GM12878 (cell line): ENCODE data around the gene BPI. TPM values are rescaled to one million over a fixed set of nuclear protein-coding genes. Genes with fewer than 3 reads are reported as not detected.

ENCODE experiments used
- CTCF ChIP-seq, 3 experiments: IDR thresholded peaks in 2 of 3; conservative IDR thresholded peaks in 1 of 3; 2 replicates each; pipeline ENCODE4 v1.5.1; 2011; ENCODE audit warnings: low read depth in 3 of 3, low read length in 3 of 3, mild to moderate bottlenecking in 3 of 3, control low read depth in 2 of 3, moderate library complexity in 2 of 3, inconsistent platforms in 1 of 3, mixed read lengths in 1 of 3; ENCODE audit not compliant: control insufficient read depth in 2 of 3, insufficient read depth in 1 of 3; ENCODE audit errors: extremely low read depth in 1 of 3
- HDAC6 ChIP-seq: fragments of 200-600 bp; sonication (generic); IDR thresholded peaks from one replicate; pipeline ENCODE4 v1.8.0; 2017; ENCODE audit warnings: antibody characterized with exemption; ENCODE audit not compliant: unreplicated experiment
- KLF5 ChIP-seq: fragments of 450-650 bp; IDR thresholded peaks from 2 replicates; pipeline ENCODE4 v1.6.1; 2014; ENCODE audit warnings: mild to moderate bottlenecking; ENCODE audit not compliant: partially characterized antibody
- POLR2AphosphoS2 ChIP-seq: IDR thresholded peaks from 2 replicates; pipeline ENCODE4 v1.6.1; 2011; ENCODE audit warnings: low read depth, mild to moderate bottlenecking, low read length, improper control_type of control experiment, moderate library complexity
- RAD51 ChIP-seq: fragments of 450-650 bp; IDR thresholded peaks from 2 replicates; pipeline ENCODE4 v1.6.1; 2016; ENCODE audit warnings: moderate library complexity, mild to moderate bottlenecking, inconsistent platforms
- SKIL ChIP-seq: fragments of 450-650 bp; IDR thresholded peaks from 2 replicates; pipeline ENCODE4 v1.6.1; 2017; ENCODE audit warnings: mild to moderate bottlenecking, low read depth, inconsistent platforms; ENCODE audit not compliant: poor library complexity, severe bottlenecking
- ZBTB40 ChIP-seq: fragments of 450-650 bp; IDR thresholded peaks from 2 replicates; pipeline ENCODE4 v1.6.1; 2016; ENCODE audit warnings: mild to moderate bottlenecking, moderate library complexity, borderline replicate concordance
- ZNF384 ChIP-seq: IDR thresholded peaks from 2 replicates; pipeline ENCODE4 v1.6.1; 2012; ENCODE audit warnings: low read depth, mild to moderate bottlenecking, low read length, improper control_type of control experiment, borderline replicate concordance
- polyA plus RNA-seq, 11 experiments: library from polyadenylated mRNA; depleted of rRNA in 4 of 11; unstranded in 6 of 11; stranded (reverse) in 5 of 11; fragments of >200 nt; fragmentation: Nextera tagmentation in 4 of 11; fragmentation: Illumina TruSeq in 1 of 11; extraction: Ambion mirVana in 4 of 11; extraction: Trizol in 1 of 11; gene quantifications; 1 replicate in 1 of 11; 2 replicates in 10 of 11; pipeline versions ENCODE4 v1.2.1 to v1.2.3, GENCODE V29; 2011 to 2016; ENCODE audit warnings: inconsistent platforms in 2 of 11, missing spikeins in 2 of 11, low read depth in 1 of 11
- total RNA-seq, 4 experiments: library from RNA; depleted of rRNA in 3 of 4; stranded (reverse); fragments of >200 nt in 3 of 4; fragmentation: Illumina TruSeq in 1 of 4; extraction: Trizol in 1 of 4; gene quantifications; 2 replicates each; pipeline versions ENCODE4 v1.2.1 to v1.2.3, GENCODE V29; 2013 to 2021

Gene BPI
- total and polyA plus RNA-seq, 10 of the 15 experiments (the other 5 are each of a cell fraction or from before 2014, with no cell fraction given), result not detected

DNA sequence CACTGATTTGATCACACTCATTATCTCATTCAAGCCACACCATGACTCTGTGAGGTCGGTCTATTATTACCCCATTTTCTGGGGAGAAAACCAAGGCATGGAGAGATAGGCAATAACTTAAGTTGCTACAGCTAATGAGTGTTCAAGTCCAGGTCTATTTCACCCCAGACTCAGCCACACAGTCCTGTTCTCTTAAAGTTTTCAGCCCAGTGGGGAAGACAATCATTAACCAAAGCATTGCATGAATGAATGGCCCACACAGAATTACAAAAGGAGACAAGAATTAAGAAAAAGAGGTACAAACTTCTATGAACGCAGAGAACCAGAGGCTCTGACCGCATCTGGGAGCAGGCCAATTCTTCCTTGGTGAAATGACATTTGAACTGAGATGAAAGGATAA is 7.1 kb downstream of the BPI start (continued):
- TF ChIP-seq POLR2AphosphoS2, result no peak
- TF ChIP-seq RAD51, result no peak
- no peak for TF ChIP-seq SKIL
- no peak for TF ChIP-seq HDAC6
- TF ChIP-seq KLF5, result no peak
- no peak for TF ChIP-seq ZNF384
- TF ChIP-seq ZBTB40, result no peak
- TF ChIP-seq CTCF (IDR thresholded peaks at IDR 0.05 in 2 of 3, conservative IDR thresholded peaks at IDR 0.05 in 1 of 3; ENCODE audit: control insufficient read depth in 2 of 3, extremely low read depth in 1 of 3, insufficient read depth in 1 of 3, low read depth in 3 of 3, low read length in 3 of 3), result no peak
